Dendritic cell treated with granulocyte-macrophage colony-stimulating factor and Interleukin-4, amounts not matched to agents 40 ng/mL and 50 ng/mL, for 4 days (primary cell): ENCODE measurements around the gene PPP1R3D.

Experiments used
- H3K27ac Mint-ChIP-seq: one replicate; pipeline ENCODE4 v1.8.0; 2022; ENCODE audit warnings: mild to moderate bottlenecking, mixed read lengths
- H3K27me3 Mint-ChIP-seq: one replicate; pipeline ENCODE4 v1.8.0; 2022; ENCODE audit warnings: mild to moderate bottlenecking, mixed read lengths
- H3K36me3 Mint-ChIP-seq: one replicate; pipeline ENCODE4 v1.8.0; 2022; ENCODE audit warnings: low read depth, mixed read lengths
- H3K4me1 Mint-ChIP-seq: one replicate; pipeline ENCODE4 v1.8.0; 2022; ENCODE audit warnings: low read depth, mixed read lengths
- H3K4me3 Mint-ChIP-seq: one replicate; pipeline ENCODE4 v1.8.0; 2022; ENCODE audit warnings: mild to moderate bottlenecking, moderate library complexity, mixed read lengths
- H3K9me3 Mint-ChIP-seq: one replicate; pipeline ENCODE4 v1.8.0; 2022; ENCODE audit warnings: mixed read lengths
- intact Hi-C: fragments of 100-400 bp; cut with micrococcal nuclease; formaldehyde crosslinking; loops from one replicate; pipeline ENCODE4 v1.15.0; 2022

Gene PPP1R3D

DNA sequence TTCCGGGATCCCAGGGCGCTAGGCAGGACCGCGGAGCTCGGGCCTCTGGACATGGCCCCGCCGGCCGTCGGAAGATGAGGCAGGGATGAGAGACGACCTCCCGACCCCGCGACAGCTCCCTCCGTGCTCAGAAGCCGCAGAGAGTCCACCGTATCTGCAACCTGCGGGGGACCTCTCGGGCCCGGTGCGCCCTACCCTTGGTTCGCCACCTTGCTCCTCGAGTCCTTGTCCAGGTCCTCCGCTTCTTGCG, 301 bp downstream of the PPP1R3D start:
- Mint-ChIP-seq H3K4me3 (peak overlapping the region; percentile 95), H3K4me1 (peaks cover 41% of the 10 kb centered on the region)

DNA sequence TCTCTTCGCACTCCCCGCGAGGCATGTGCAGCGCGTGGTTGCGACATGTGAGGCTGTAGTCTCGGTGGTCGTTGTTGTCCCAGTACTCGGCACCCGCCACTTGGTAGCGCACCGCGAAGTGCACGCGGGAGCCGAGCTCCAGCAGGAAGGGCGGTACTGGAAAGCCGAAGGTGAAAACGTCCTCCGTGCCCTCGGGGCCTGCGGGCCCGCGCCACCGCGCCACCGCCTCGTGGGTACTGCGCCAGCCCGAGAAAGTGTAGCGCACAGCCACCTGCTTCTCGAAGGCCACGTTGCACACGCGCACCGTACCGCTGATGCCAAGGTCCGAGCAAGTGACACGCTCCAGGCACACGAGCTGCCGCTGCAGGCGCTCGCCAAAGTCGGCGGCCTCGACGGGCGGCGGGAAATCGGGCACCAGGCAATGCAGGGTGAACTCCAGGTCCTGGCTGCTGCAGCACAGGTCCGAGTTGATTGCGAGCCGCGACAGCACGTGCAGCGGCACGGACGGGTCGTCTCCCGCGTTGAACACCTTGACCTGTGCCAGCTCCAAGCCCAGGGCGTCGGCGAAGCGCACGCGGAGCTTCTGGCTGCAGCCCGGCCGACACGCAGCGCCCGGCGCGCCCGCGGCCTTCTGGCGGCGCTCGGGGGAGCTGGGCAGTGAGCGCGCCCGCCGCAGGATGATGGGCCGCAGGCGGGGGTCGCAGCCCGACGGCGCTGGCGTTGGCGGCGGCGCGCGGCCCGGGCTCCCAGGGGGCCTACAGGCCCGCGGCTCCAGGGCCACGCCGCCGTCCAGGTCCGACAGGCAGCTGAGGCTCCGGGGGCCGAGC, 840 bp downstream of the PPP1R3D start:
- Mint-ChIP-seq H3K4me1 (peaks cover 37% of the 10 kb centered on the region), H3K36me3 (peaks cover 21% of the 10 kb centered on the region), H3K27me3 (no peaks in the 10 kb centered on the region), H3K9me3 (no peaks in the 10 kb centered on the region), H3K4me3 (peak overlapping the region; percentile 95), H3K27ac (peak overlapping the region; percentile 100)
- intact Hi-C loops: no loop called here

More for the DNA sequence above, 301 bp downstream of the PPP1R3D start:
- intact Hi-C loops: loop anchor here (10.0 kb wide), 1 partner anchor 115 kb away; no protein-coding TSS in a partner anchor
- Mint-ChIP-seq H3K27ac (peak overlapping the region; percentile 100), H3K27me3 (no peaks in the 10 kb centered on the region), H3K9me3 (no peaks in the 10 kb centered on the region), H3K36me3 (peaks cover 26% of the 10 kb centered on the region)

DNA sequence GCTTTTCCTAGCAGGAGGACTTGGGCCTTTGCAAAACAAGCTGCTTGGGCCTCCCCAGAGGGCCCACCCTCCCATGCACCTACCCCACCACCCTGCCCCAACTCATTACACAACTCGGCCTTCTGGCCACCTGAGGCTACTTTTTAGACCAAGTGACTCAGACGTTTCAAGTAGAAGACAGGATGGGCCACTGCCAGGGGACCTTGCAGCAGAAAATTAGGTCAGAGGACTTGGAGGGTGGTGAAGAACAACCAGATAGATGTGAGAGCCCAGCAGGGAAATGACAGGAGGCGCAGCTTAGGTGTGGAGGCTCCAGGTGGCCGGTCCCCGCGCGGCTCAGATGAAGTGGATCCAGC, 1.4 kb downstream of the PPP1R3D start:
- H3K27me3 Mint-ChIP-seq: no peaks in the 10 kb centered on the region
- no peaks in the 10 kb centered on the region for H3K9me3 Mint-ChIP-seq
- intact Hi-C loops: no loop called here
- H3K4me3 Mint-ChIP-seq: peak overlapping the region; percentile 95
- peaks cover 37% of the 10 kb centered on the region for H3K4me1 Mint-ChIP-seq
- H3K27ac Mint-ChIP-seq: peak overlapping the region; percentile 67
- peaks cover 15% of the 10 kb centered on the region for H3K36me3 Mint-ChIP-seq

DNA sequence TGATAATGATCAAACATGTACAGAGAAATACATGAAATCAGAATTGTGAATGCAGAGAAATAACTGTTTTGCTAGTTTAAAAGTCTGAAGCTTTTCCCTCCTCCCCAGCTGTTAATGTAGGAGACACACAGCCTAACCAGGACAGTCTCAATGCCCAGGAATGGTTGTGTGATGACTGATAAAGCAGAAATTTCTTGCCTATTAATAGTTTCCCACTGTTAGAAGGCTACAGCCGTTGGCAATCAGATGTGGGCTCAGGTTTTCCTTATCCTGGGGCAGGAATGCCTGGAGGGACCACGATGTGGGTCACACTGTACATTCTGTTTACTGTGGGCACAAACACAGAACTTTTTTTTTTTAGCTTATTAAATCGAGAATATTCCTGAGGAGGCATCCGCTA, 1.9 kb downstream of the PPP1R3D start:
- H3K4me1 Mint-ChIP-seq: peaks cover 37% of the 10 kb centered on the region
- H3K9me3 Mint-ChIP-seq: no peaks in the 10 kb centered on the region
- H3K36me3 Mint-ChIP-seq: peaks cover 13% of the 10 kb centered on the region
- H3K27me3 Mint-ChIP-seq: no peaks in the 10 kb centered on the region
- H3K4me3 Mint-ChIP-seq: peak overlapping the region; percentile 95
- H3K27ac Mint-ChIP-seq: peak overlapping the region; percentile 67
- intact Hi-C loops: no loop called here

DNA sequence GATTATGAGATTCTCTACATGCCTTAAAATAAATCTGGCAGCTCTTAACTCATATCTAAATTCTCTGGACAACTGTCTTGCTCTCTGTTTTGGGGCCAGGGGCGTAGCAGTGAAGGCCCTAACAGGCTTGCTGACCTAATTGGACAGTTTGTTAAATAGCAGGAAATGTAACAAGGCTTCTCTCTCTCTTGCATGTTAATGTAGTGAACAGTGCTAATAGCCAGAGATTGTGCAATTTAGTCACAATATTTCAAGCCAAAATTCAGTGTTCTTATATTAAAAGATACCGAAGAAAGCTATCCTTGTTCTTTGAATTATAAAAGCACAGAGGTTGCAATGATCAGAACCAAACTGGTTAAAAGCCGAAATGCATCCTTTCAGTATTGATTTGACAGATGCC, 3.0 kb downstream of the PPP1R3D start:
- no peak overlapping the region for H3K4me3 Mint-ChIP-seq
- H3K36me3 Mint-ChIP-seq: peaks cover 13% of the 10 kb centered on the region
- peaks cover 2% of the 10 kb centered on the region for H3K27me3 Mint-ChIP-seq
- H3K4me1 Mint-ChIP-seq: peaks cover 35% of the 10 kb centered on the region
- H3K9me3 Mint-ChIP-seq: no peaks in the 10 kb centered on the region
- no peak overlapping the region for H3K27ac Mint-ChIP-seq
- intact Hi-C loops: no loop called here

DNA sequence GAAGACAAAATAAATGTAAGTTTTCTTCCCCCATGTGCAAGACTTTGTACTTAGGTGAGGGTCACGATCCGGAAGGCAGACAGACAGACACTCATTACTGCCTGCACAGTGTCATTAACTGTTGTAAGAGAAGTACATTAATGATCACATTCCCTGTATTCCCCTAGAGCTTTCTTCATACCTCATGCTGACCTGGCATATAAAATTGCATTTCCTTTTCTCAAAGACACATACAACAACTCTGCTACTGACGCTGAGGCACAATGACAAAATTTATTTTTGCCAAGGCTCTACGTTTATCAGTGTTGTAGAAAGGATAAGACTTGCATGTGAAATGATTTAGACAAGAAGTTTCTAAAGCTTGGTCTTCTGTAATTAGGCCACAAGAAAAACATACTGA, 3.7 kb downstream of the PPP1R3D start:
- intact Hi-C loops: no loop called here

DNA sequence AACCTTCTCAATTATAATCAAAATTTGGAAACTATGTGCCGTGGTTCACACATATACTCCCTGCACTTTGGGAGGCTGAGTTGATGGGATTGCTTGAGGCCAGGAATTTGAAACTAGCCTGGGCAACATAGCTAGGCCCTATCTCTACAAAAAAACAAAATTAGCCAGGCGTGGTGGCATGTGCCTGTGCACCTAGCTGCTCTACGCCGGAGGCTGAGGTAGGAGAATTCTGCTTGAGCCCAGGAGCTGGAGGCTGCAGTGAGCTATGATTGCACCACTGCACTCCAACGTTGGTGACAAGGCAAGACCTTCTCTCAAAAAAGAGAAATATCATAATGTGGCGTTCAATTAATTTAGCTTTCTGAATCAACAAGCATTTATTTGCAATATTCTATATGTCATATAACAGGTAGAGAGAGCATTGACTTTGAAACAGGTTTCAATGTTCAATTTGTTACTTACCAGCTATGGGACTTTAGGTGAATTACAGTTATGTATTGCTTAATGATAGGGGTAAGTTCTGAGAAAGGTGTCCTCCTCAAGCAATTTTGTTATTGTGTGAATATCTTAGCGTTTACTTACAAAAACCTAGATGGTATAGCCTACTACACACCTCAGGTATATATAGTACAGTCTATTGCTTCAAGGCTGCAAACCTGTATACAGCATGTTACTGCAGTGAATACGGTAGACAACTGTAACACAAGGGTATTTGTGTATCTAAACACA, 4.5 kb downstream of the PPP1R3D start:
- Mint-ChIP-seq H3K4me1 (peaks cover 22% of the 10 kb centered on the region), H3K4me3 (no peak overlapping the region), H3K36me3 (peaks cover 11% of the 10 kb centered on the region), H3K27me3 (peaks cover 2% of the 10 kb centered on the region), H3K27ac (no peak overlapping the region), H3K9me3 (no peaks in the 10 kb centered on the region)
- intact Hi-C loops: no loop called here

More for the DNA sequence above, 3.7 kb downstream of the PPP1R3D start:
- H3K4me3 Mint-ChIP-seq: no peak overlapping the region
- H3K36me3 Mint-ChIP-seq: peaks cover 13% of the 10 kb centered on the region
- no peak overlapping the region for H3K27ac Mint-ChIP-seq
- H3K27me3 Mint-ChIP-seq: peaks cover 2% of the 10 kb centered on the region
- H3K4me1 Mint-ChIP-seq: peaks cover 28% of the 10 kb centered on the region
- H3K9me3 Mint-ChIP-seq: no peaks in the 10 kb centered on the region

DNA sequence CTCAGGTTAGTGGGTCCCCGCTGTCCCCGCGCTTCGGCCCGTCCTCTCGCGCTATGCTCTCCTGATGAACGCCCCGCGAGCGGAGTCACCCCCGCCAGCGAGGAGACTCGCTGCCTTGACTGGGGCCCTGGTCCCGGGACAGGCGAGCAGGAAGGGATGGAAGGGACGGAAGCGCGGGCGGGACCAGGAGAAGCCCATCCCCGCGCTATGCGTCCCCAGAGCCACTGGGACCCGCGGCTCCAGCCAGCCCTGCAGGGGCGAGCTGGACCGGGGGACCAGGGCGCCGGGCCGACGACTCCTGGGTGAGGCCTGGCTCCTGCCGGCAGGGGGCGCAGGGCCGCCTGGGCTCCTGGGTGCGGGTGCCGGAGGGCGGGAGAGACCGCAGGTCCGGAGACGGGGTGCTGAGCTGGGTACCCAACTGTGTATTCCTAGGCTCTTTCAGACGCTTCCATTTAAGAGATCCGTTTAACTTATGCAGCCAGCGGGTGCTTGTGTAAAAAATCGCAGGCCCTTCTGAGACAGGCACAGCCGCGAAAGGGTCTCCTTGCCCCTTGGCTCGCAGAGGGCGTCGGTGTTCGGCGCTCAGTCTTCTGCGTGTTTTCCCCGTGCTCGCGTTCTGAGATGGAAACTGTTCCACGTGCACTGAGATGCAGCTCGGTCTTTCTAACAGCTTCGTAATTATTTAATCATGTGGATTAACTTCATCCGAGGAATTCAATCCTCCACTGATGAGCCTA, 6.1 kb downstream of the PPP1R3D start:
- H3K27ac Mint-ChIP-seq: peak overlapping the region; percentile 62
- H3K4me3 Mint-ChIP-seq: peak overlapping the region; percentile 79
- peaks cover 20% of the 10 kb centered on the region for H3K4me1 Mint-ChIP-seq
- H3K9me3 Mint-ChIP-seq: no peaks in the 10 kb centered on the region
- intact Hi-C loops: no loop called here
- H3K36me3 Mint-ChIP-seq: peaks cover 7% of the 10 kb centered on the region
- peaks cover 2% of the 10 kb centered on the region for H3K27me3 Mint-ChIP-seq

DNA sequence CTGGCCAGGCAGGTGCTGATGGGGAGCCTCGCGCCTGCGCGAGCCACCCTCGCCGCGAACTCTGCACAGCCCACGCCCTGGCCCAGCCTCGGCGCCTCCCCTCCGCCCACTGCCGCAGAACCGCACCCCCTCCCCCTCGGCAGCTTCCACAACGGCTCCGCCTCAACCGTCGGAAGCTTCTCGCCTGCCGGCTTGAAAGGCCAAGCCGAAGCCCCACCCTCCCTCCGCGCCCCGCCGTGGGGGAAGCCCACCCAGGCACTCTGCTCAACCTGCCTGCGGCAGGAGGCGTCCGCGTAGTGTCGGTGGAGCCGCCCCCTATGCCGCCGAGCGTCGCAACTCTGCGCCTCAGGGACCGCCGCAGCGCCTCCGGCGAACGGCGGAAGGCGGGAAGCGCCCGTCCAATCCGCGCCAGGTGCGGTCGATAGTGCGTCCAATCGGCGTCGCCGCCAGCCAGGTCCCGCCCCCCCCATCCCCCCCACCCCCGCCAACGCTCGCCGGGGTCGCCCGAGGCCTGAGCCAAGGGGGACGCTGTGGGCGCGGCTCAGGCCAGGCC, 6.7 kb downstream of the PPP1R3D start, which contains the start of gene SYCP2:
Gene SYCP2, minus strand, starts transcription at position 342 of the 553 bp plus-strand sequence. CDS start 11,224 bp downstream, outside the sequence.
- intact Hi-C loops: no loop called here
- H3K4me1 Mint-ChIP-seq: peaks cover 13% of the 10 kb centered on the region
- peak within 1 kb of the TSS; percentile 62 for H3K27ac Mint-ChIP-seq

DNA sequence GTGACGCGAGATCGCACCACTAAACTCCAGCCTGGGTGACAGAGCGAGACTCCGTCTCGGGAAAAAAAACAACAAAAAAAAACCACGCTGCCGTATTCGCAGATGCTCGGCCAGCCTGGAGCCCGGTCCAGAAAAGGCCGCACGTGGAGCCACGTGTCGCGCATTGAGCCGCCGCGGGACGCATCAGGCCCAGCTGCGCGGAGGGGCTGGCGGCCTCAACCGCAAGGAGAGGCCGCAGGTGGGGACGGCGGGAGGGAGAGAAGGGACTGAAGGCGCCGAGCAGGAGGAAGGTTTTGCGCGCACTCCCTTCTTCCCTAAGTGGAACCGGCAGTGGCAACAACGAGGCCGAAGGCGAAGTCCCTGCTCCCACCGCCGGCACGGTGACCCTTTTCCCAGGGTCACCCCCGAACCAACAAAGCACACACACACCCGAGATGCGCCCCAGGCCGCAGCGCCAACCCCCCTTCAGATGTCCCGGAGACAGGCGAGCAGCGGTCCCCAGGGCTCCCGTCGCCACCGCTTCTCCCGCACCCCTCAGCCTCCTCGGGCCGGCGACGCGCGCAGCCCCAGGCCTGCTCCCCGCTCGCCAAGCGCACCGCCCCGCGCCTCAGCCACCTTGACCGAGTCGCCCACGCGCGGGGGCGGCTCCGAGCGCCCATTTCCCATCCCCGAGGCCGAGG, 7.3 kb downstream of the PPP1R3D start:
- H3K27me3 Mint-ChIP-seq: peaks cover 2% of the 10 kb centered on the region
- H3K9me3 Mint-ChIP-seq: no peaks in the 10 kb centered on the region
- H3K27ac Mint-ChIP-seq: no peak overlapping the region
- peak overlapping the region; percentile 79 for H3K4me3 Mint-ChIP-seq
- intact Hi-C loops: no loop called here
- peaks cover 8% of the 10 kb centered on the region for H3K4me1 Mint-ChIP-seq
- H3K36me3 Mint-ChIP-seq: no peaks in the 10 kb centered on the region

More for the DNA sequence above, 6.7 kb downstream of the PPP1R3D start, which contains the start of gene SYCP2:
- H3K4me3 Mint-ChIP-seq: peak within 1 kb of the TSS; percentile 79
- H3K36me3 Mint-ChIP-seq: peaks cover under 1% of the 10 kb centered on the region
- no peaks in the 10 kb centered on the region for H3K9me3 Mint-ChIP-seq
- H3K27me3 Mint-ChIP-seq: peaks cover 2% of the 10 kb centered on the region

DNA sequence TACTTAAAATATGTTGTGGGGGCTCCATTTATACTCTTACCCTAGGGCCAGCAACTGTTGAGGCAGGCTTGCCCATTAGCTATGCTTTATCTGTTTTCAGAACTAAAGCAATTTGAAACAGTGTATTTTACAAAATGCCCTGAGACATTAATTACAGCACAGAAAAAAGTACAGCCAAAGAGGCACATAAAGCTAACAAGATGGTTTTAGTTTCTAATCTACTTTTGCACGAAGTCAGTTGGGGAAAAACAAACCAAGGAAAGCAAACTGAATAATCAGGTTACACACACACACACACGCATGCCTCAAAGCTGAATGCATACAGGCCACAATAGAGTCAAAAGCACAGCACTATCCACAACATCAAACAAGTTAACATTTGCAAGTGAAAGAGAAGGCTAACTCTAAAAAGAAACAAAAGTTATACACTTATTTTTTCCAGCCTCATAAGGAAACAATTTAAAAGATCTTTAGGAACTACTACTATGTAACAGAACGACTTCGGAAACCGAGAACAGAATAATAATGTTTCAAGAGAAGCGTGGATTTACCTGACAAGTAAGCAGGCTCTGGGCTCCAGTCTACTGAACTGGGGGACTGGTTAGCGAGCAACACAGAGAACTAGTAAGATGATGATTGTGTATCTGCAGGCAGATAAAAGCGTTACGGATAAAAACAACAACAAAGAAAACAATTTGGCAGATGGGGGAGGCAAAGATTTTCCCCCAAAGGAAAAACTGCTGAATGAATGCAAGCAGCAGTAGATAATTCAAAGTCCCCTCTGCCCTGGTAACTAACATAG, 8.4 kb downstream of the PPP1R3D start:
- Mint-ChIP-seq H3K4me1 (peaks cover 8% of the 10 kb centered on the region), H3K9me3 (no peaks in the 10 kb centered on the region), H3K36me3 (no peaks in the 10 kb centered on the region), H3K4me3 (no peak overlapping the region), H3K27me3 (peaks cover 2% of the 10 kb centered on the region), H3K27ac (no peak overlapping the region)
- intact Hi-C loops: no loop called here

DNA sequence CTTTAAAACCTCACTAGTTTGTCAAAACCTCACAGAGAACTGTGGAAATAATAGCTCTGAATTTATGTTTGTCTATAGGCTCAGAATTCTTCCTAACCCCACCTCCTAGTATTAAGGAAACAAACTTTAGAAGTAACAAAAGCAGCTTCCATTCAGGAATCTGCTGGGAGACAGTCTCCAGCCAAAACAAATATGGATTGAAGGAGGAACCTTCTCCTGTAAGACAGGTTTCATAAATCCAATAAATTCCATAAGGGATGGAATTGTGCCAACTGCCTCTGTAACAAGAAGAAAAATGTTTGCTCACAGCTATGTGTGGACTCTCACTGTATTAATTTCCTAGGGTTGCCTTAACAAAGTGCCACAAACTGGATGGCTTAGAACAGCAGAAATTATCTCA, 14.2 kb downstream of the PPP1R3D start:
- Mint-ChIP-seq H3K36me3 (no peaks in the 10 kb centered on the region), H3K27ac (no peak overlapping the region), H3K4me1 (peaks cover 10% of the 10 kb centered on the region), H3K4me3 (no peak overlapping the region), H3K27me3 (peaks cover 1% of the 10 kb centered on the region), H3K9me3 (no peaks in the 10 kb centered on the region)
- intact Hi-C loops: no loop called here

DNA sequence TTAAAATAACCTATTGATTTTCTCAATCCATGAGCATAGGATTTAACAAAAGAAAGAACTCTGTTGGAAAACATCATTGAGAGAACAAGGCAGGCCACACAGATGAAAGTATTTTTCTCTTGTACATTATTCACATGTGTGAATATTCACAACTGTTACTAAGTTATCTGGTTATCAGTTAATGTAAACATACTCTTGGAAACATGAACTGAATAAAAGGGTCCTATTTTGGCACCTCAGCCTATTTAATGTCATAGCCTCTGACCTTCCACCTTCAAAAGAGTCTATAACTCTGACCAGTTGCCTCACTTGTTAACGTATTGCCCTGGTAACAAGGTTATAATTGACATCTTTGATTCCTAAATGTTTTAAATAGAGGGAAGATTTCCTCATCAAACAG, 14.7 kb downstream of the PPP1R3D start:
- H3K9me3 Mint-ChIP-seq: no peaks in the 10 kb centered on the region
- no peak overlapping the region for H3K4me3 Mint-ChIP-seq
- H3K4me1 Mint-ChIP-seq: peaks cover 10% of the 10 kb centered on the region
- H3K36me3 Mint-ChIP-seq: no peaks in the 10 kb centered on the region
- intact Hi-C loops: no loop called here
- peaks cover 1% of the 10 kb centered on the region for H3K27me3 Mint-ChIP-seq
- H3K27ac Mint-ChIP-seq: no peak overlapping the region
